Activated naive CD4-positive, alpha-beta T cell treated with Interleukin-2 at 50 U/mL for 16 hours (primary cell): ENCODE measurements around the gene TALDO1.

ENCODE experiments used
- DNase-seq: peaks from one replicate; pipeline ENCODE4 v3.0.0-alpha.2; 2020

TALDO1 gene

DNA sequence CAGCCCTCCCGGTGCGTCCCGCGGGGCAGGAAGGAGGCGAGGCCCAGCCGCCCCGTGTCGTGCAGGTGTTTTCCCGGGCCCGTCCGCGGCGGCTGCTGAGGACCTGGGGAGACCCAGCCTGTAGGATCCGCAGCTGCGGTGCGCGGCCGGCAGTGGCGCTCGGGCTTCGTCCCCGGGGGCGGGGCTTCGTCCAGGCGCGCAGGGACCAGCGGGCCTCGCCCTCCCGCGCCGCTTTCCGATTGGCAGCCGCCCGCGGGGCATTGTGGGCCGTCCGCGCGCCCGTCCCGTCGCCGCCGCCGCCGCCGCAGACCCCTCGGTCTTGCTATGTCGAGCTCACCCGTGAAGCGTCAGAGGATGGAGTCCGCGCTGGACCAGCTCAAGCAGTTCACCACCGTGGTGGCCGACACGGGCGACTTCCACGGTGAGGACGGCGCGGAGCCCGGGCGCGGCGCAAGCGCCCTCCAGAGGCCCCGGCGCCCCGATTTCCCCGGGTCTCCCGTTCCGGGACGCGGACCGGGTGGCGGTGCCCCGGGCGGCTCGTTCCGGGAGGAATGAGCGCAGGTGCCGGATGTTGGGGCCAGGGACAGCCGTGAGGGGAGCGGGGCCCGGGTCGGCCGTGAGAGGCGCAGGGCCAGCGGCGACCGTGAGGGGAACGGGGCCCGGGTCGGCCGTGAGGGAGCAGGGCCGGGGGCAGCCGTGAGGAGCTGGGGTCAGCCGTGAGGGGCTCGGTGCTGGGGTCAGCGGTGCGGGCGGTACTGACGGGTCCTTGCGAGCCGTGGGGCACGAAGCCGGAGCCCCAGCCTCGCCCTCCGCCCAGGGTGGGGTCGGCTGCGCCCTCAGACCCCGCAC is at the start of gene TALDO1:
Gene TALDO1, plus strand, starts transcription at position 307 of the 849 bp plus-strand sequence. Its CDS starts 18 bp downstream, at position 325.
- peak; percentile 87 for DNase-seq

DNA sequence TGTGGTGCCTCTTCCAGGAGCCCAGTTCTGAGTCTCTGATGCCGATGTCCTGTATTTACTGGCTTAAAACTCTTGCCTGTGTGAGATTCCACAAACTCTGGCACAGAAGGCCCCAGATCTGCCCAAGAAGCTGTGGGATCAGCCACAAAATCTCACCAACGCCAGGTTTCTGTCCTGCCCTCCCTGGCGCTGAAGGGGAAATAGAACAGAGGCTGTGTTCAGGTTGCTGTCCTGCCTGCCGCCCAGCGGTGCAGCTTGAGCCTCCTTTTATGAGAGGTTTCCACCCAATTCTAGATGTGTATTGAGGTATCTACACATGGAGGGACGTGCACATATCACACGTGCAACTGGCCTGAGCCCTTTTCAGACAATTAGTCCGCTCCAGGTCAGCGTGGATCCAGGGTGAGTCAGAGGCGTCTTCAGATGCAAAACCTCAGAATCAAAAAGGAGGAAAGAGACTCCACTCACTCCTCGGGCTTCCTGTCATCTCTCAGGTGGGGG is 49.4 kb upstream of the TALDO1 start:
- DNase-seq: no peak

DNA sequence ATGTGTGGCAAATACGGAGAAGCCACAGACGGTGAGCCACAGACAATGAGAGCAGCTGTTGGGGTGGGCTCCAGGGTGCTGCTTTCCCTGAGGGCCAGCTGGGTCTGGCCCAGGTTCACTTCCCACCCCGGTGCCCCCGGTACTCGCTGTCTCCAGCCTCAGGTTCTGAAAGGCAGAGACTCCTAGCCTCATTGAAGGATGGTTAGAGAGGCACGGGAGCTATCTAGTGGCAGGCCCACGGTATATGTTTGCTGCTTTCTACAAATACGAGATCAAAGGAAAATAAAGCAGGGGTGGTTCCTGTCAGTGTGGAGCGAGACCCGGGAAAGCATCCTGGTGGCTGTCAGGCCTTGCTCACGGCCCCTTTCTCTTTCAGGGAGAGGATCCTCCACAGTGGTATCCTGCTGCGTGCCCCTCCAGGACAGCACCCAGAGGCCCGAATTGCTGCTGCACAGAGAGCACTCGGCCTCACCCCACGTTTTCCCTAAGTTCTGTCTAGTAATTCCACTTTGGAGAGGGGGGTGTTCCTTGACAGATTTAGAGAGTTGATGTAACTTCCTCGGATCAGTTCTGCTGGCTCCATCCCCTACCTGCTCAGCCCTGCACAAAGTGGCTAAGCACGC is 48.7 kb upstream of the TALDO1 start:
- no peak for DNase-seq

DNA sequence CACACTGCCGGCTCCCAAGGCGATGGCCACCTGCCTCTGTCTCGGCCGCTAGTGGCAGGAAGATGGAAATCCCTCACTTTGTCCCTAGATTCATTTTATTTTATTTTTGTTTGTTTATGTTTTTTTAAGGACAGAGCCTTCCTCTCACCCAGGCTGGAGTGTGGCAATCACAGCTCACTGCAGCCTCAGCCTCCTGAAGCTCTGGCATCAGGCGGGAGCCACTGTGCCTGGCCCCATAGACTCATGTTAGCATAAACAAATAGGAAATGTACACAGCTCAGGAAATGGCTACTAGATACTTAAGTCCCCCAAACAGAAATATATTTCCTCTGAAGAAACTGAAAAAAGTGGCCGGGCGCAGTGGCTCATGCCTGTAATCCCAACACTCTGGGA is 48.2 kb upstream of the TALDO1 start:
- DNase-seq: no peak

DNA sequence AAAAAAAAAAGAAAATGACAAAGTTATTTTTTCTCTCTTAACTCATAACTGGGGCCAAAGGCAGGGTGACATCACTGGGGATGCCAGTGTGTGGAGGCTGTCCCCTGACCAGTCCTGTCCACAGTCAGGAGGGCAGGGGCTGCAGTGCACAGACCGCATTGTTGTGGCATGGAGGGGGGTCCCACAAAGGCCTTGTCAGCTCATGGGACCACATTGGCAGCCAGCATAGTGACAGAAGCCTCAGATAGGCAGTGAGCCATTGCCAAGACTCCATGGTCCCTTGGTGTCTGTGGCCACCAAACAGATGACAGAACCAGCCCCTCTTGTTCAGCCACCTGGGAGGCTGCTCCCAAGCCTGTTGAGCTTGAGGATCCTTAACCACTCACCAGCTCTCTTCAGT is 47.5 kb upstream of the TALDO1 start:
- no peak for DNase-seq

DNA sequence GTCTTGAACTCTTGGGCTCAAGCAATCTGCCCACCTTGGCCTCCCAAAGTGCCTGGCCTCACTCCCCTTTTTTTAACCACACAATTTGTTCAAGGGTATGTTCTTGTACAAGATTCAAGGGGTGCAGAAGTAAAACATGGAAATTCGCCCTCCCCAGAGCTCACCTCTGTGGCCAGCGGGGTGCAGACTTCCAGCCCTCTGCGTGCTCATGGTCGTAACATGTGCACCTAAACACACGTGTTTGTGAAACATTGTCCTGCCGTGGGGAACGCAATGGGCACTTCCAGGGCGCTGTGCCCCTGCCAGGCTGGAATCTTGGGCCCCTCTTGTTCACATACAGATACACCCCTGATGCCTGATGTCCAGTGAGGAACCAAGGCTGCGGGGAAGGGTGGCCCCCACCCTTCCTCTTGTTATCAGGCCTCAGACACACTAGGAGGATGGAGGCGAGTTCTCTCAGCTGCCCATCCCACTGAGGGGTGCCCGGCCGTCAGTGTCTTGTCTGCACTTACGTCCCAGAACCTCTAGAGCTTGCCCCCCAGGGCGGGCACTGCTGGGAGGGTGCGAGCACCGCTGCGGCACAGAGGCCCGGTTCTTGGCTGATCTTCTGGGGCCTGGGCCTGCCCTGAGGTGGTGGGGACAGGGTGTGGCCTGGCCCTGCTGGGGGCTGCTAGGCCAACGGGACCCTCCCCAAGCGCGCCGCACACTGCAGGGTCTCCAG is 45.4 kb upstream of the TALDO1 start:
- DNase-seq: no peak

DNA sequence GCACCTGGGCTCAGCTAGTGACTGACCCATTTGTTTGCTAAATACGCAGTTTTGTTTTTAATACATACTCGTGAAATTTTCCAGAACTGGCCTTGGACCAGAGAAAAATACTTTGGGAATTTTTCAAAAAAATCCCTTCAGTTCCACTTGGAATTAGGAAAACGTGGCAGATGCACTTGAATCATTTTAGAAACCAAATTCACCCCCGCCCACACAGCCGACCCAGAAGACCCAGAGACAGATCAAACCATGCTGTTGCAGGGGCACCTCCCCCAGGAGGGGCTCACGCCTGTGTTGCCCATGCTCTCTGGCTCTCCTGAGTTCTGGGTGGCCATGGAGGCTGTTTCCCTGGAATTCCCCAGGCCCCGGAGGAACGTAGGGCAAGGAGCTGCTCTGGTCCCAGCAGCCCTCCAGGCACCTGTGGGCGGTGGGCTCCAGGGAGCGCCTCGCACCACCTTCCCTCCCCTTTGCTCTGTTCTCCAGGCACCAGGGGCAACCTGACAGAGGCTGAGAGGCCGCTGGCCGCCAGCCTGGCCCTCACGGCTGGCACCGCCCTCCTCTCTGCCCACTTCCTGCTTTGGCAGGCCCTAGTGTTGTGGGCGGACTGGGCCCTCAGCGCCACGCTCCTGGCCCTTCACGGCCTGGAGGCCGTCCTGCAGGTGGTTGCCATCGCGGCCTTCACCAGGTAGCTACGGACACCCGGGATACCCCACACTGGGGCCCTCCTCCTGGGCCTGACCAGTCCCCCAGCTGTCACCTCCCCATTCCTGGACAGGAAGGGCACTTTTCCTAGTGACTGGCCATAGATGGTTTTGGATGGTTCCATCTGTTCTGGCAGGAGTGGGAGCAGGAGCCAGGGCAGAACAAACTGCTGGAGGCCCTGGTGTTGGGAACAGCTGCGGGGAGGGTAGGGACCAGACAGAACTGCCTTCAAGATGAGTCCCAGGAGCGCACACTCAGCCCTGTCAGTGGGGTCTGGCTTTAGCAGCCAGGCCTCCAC is 44.5 kb upstream of the TALDO1 start:
- DNase-seq: no peak

DNA sequence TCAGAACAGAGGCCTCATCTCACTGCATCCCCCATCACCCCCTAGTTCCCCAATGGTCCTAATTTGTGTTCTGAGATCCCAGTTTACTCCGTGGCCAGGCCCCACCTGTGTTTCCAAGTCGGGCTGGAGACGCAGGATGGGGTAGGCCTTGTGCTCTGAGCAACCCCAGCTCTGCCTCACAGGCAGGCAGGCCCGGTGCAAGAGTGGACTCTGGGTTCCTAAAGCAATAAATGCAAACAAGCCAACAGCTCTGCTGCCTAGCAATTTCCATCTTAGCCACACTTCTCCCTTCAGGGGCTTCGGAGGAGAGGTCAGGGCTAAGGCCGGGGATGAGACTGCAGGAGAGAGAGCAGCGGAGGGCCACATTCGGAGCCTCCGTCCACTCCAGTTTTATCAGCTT is 43.8 kb upstream of the TALDO1 start:
- no peak for DNase-seq

DNA sequence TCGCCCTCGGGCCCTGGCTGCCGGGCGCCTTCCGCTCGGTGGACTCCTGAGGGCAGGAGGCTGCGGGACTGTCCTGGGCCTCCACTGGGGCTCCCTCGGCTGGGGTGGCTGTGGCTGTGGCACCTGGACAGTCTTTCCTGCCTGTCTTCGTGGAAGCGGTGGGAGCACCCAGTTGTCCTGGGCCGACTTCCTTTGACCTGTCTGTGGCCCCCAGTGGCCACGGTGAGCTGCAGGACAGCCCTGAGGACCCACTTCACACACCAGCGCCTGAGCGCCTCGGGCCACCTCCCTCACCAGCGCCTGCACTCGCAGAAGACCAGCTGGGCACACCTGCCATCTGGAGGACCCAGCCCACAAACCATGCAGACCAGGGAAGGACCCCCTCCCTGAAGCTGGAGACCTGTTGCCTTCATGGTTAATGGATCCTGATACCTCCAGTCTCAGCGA is 43.0 kb upstream of the TALDO1 start:
- no peak for DNase-seq

DNA sequence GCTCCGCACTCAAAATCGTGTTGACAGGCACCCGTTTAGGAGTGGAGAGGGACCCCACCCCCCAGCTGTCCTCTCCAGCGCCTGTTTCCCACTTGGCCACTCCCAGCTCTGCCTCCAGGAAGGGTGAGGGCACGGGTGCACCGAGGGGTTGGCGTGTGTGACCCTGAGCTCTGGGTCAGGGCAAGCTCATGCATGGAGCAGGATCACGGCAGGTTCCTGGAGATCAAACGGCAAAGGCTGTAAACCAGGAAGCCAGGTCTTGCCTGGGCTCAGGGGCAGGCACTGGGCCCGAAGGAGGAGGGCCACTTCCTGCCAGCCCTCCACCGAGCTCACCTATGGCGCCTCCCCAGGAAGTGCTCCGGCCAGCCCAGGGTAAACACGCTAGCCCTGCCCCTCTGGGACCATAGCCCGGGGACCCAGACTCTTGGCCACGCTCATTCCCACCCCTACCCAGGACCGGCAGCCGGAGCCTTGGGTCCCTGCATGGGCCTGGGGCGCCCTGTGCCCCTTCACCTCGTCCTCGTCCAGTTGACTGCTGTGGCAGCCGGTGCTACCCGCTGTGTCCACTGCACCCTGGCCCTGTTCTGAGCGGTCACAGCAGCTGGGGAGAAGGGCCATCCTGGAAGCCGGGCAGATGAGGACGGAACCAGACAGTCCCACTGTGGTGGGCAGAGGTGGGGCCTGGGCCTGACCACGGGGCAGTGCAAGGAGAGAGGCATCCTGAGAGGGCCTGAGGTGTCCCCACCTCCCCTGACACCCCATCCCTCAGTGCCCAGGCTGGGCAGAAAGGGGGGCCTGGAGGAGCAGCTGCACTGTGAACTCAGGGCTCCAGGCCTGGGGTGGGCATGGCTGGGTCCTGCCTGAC is 42.3 kb upstream of the TALDO1 start:
- no peak for DNase-seq

DNA sequence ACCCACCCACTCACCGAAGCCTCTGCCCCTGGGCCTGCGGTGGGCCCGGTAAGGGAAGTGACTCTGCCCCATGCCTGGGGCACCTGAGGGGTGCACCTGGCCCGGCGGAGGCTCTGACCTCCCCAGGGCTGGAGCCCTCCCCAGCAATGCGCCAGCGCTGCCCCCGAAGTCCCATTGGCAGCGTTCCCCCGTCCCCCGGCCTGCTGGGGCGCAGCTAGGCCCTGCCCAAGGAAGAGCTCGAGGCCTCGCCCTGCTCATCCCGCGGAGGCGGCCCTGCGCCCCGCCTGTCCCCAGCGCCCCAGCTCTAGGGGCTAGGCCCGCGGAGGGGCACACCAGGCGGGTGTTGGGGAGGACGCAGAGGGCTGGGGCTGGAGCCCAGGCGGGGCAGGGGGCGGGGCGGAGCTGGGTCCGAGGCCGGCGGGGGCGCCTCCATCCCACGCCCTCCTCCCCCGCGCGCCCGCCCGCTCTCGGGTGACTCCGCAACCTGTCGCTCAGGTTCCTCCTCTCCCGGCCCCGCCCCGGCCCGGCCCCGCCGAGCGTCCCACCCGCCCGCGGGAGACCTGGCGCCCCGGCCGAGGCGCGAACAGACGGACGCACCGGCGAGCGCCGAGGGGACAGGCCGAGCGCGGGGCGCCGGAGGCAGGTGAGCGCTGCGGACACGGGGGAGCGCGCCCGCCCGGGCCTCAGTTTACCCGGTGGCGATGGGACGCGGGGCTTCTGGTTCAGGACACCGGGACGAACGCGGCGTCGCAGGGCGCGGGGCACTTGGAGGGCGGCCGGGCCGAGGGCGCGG is 41.4 kb upstream of the TALDO1 start, which contains the start of gene EPS8L2:
Gene EPS8L2, plus strand, starts transcription at position 586 of the 793 bp plus-strand sequence. CDS start 3,177 bp downstream, outside the sequence.
- DNase-seq: peak; percentile 23

DNA sequence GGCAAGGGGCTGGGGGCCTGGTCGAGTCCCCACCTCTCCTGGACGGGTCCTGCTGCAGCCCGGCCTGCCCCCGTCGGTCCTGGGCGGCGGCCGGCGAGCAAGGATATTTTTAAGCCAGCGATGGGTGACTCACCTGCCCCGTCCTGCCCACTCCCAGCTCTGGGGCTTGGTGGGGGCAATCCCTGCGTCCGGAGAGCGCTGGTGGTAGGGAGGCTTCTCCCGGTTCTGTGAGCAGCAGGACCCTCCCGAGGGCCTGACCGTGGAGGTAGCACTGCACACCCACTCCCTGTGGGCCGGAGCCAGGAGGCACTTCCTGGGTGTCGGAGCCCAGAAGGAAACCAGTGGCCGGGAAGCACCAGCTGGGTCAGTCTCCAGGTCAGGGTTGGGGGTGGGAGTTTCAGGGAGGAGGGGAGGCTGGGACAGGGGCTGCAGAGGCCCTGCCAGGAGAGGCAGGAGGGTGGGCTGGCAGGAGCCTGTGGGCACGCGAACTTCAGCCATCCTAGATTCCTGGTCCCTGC is 40.8 kb upstream of the TALDO1 start:
- no peak for DNase-seq

DNA sequence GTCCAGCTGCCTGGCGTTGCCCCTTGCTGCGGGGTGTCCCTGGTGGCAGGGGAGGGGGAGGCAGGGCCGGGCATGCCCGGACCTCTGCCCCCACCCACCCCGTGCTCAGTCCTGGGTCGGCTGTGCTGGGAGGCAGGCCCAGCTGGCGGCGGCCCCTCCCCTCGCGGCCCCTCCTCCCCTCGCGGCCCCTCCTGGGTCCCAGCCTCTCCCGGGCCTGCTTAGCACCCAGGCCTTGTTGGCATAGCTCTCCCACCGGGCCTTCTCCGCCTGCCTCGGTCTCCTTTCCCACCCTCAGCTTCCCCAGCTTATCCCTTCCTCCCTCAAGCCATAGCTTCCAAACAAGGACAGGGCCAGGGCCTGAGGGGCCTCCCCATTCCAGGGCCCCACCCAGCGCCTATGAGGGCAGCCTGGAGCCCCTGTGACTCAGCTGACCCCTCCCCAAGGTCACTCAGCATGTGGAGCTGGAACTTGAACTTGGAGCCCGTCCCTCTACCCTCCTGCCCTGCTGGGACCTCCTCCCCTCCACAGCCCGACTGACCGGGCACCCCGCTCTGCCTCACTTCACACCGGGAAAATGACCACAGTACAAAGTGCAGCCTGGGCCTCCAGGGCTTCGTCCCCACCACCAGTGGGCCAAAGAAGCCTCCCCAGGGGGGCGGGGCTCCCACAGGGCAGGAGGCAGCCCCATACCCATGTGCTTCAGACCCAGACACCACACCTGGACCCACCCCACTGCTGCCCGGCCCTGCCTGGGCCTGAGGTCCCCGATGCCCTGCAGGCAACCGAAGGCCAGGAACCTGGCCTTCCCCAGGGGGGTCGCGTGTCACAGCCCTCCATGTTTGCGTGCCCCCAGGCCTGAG is 40.1 kb upstream of the TALDO1 start:
- DNase-seq: no peak

DNA sequence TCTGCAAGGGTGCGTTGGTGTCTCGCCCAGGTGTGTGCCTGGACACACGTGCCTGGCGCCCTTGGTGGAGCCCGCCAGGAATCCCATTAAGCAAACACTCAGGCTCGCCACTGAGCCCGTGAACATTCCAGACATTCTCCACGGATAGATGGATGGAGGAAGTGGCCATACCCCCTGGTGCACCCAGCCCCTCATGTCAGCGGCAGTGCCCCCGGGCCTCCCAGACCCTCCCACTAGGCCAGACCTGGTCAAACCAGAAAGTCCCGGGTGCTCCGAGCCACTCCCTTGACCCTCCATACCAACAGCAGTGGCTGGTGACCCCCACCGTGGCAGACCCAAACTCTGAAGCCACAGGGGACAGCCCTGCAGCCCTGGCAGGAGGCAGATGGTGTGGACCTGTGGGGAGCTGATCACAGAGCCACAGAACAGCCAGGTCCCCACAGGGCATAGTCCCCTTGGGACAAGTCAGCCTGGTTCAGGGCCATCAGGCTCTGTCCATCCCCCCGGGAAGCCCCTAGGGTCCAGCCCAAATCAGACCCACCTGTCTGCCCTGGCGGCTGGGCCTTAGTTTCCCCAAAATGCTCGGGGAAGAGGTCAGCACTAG is 39.3 kb upstream of the TALDO1 start:
- DNase-seq: no peak

DNA sequence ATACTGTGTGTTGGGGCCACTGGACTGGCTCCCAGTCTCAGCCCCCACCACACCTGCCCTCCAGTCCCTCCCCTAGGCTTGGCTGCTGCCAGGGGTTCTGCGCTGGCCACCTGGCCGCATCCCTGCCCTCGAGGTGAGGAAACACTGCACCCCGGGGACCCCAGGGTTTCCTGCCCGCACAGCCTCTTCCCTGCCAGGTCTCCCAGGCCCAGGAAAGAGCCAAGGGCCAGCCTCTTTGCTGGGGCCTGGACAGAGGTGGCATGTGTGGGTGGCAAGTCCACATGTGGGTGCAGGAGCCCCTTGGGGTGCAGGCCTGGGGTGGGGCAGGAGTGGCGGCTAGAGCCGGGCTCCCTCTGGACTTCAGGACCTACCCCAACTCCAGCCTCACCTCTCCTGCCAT is 38.8 kb upstream of the TALDO1 start:
- no peak for DNase-seq

DNA sequence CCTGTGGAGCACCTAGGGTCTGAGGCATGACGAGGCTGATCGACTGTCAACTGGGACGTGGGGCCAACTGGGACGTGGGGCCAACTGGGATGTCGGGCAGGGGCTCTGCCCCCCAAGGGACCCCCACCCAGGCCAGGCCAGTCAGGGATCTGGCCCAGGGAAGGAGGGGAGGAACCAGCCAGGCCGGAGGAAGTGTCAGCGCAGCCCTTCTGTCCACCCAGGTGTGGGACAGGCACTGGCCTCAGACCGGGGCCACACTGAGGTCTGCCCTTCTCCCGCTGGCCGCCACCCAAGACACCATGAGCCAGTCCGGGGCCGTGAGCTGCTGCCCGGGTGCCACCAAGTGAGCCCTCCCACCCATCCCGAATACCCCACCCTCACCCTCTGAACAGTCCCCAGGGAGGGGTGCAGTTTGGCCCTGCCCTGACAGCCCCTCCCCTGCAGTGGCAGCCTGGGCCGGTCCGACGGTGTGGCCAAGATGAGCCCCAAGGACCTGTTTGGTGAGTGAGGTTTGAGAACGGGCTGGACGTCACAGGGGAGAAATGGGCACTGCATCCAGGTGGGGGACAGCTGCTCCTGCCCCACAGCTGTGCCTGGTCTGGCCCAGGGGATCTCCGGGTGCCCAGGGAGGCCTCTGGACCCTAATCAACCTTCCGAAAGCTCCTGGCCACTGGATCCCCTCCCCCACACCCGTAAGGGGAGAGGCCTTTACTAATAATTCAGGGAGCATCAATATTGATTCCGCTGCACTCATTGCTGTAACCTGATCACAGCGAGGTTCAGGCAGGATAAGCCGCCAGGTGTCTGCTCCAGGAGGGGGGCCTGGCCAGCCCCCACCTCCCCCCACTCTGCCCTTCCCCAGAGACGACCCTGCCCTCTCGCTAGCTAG is 37.9 kb upstream of the TALDO1 start:
- DNase-seq: no peak

DNA sequence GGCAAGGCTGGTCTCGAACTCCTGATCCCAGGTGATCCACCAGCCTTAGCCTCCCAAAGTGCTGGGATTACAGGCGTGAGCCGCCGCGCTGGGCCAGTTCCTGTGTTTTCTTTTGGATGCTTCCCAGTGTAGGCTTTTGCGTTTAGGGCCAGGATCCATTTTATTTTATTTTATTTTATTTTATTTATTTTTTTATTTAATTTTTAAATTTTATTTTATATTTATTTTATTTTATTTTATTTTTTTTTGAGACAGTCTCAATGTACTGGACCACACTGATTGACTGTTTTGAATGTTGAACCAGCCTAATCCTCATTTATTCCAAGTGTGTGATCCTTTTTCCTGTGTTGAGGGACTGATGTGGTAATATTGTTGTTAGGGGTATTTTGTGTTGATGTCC is 32.8 kb upstream of the TALDO1 start:
- DNase-seq: no peak
